Endothelial cell of umbilical vein (primary cell): Measurements from ENCODE around the gene TSEN54. TPM values are rescaled to one million over a fixed set of nuclear protein-coding genes. Genes with fewer than 3 reads are reported as not detected.

Experiments used
- BruUV-seq: library from RNA; stranded (reverse); fragments of 400-500 nt; replicated peaks from 2 replicates; lab custom pipeline; 2021; lab: Mats Ljungman, UMichigan
- CTCF ChIA-PET: fragments of 300-600, 350-600 bp; sonication (Branson Sonifier 250); formaldehyde crosslinking; loops from one replicate; lab custom pipeline; 2021; ENCODE audit warnings: antibody characterized with exemption, inconsistent platforms; lab: Charles Lee
- POLR2A ChIA-PET: fragments of 300-600, 350-600 bp; sonication (Branson Sonifier 250); formaldehyde crosslinking; loops from one replicate; lab custom pipeline; 2021; ENCODE audit warnings: antibody characterized with exemption, inconsistent platforms; lab: Charles Lee
- DNase-seq: peaks from one replicate; pipeline ENCODE4 v3.0.0-alpha.2; 2011; ENCODE audit warnings: low read depth, low spot score
- FAIRE-seq: peaks from 2 replicates; lab custom pipeline; 2011; peaks lifted over from hg19 to GRCh38; lab: Jason Lieb, UNC
- H2AFZ ChIP-seq: 2 replicates; pipeline ENCODE4 v1.6.0; 2012; ENCODE audit warnings: low read depth, low read length, control low read depth, inconsistent platforms
- H3K27ac ChIP-seq: 2 replicates; pipeline ENCODE4 v1.5.1; 2011; ENCODE audit warnings: low read depth, mild to moderate bottlenecking, control low read depth, low read length, moderate library complexity; ENCODE audit not compliant: insufficient read depth
- H3K27me3 ChIP-seq, 2 experiments: 2 replicates each; pipeline versions ENCODE4 v1.6.0 to v1.6.1; 2011; ENCODE audit warnings: low read length in 2 of 2, mixed read lengths in 1 of 2; ENCODE audit not compliant: control insufficient read depth in 2 of 2, insufficient read depth in 2 of 2
- H3K36me3 ChIP-seq, 2 experiments: 2 replicates in 1 of 2; 3 replicates in 1 of 2; pipeline ENCODE4 v1.5.1; 2011; ENCODE audit warnings: low read length in 2 of 2, mild to moderate bottlenecking in 1 of 2, moderate library complexity in 1 of 2; ENCODE audit not compliant: control insufficient read depth in 2 of 2, insufficient read depth in 2 of 2; ENCODE audit errors: extremely low read depth in 1 of 2
- H3K4me1 ChIP-seq: 3 replicates; pipeline ENCODE4 v1.5.1; 2011; ENCODE audit warnings: mild to moderate bottlenecking, low read length; ENCODE audit not compliant: control insufficient read depth, insufficient read depth; ENCODE audit errors: extremely low read depth
- H3K4me2 ChIP-seq: 2 replicates; pipeline ENCODE4 v1.6.1; 2011; ENCODE audit warnings: low read length, control low read depth, mixed read lengths; ENCODE audit not compliant: insufficient read depth
- H3K4me3 ChIP-seq, 3 experiments: fragments of 200-600 bp in 1 of 3; sonication (generic), shearing (Covaris generic) in 1 of 3; replicated peaks in 1 of 3; 2 replicates each; pipeline ENCODE4 v1.5.1; 2011 to 2016; ENCODE audit warnings: control low read depth in 3 of 3, low read length in 3 of 3, mild to moderate bottlenecking in 2 of 3, inconsistent platforms in 1 of 3, low read depth in 1 of 3, moderate library complexity in 1 of 3; ENCODE audit not compliant: insufficient read depth in 1 of 3
- H3K79me2 ChIP-seq: 2 replicates; pipeline ENCODE4 v1.6.0; 2012; ENCODE audit warnings: low read length, inconsistent platforms; ENCODE audit not compliant: control insufficient read depth, insufficient read depth
- H3K9ac ChIP-seq: replicated peaks from 2 replicates; pipeline ENCODE3; 2011; ENCODE audit warnings: low read length, control low read depth; ENCODE audit not compliant: insufficient read depth; ENCODE audit errors: extremely low read depth
- H3K9me1 ChIP-seq: replicated peaks from 3 replicates; pipeline ENCODE4 v1.6.0; 2011; ENCODE audit warnings: mild to moderate bottlenecking, low read length; ENCODE audit not compliant: control insufficient read depth, insufficient read depth; ENCODE audit errors: extremely low read depth
- H3K9me3 ChIP-seq: replicated peaks from 2 replicates; pipeline ENCODE4 v1.5.1; 2012; ENCODE audit warnings: low read length, inconsistent platforms; ENCODE audit not compliant: control insufficient read depth, insufficient read depth
- H4K20me1 ChIP-seq: replicated peaks from 2 replicates; pipeline ENCODE3; 2011; ENCODE audit warnings: mild to moderate bottlenecking, low read length; ENCODE audit not compliant: control insufficient read depth, insufficient read depth; ENCODE audit errors: extremely low read depth
- CTCF ChIP-seq, 2 donors: IDR thresholded peaks; 1 replicate in 1 of 2; 2 replicates in 1 of 2; pipeline ENCODE4 v1.5.1; 2011; ENCODE audit warnings: low read length in 2 of 2, mild to moderate bottlenecking in 2 of 2, moderate library complexity in 2 of 2, control low read depth in 1 of 2, inconsistent platforms in 1 of 2, low read depth in 1 of 2; ENCODE audit not compliant: insufficient read depth in 1 of 2; ENCODE audit errors: extremely low read depth in 1 of 2
- EZH2 ChIP-seq: IDR thresholded peaks from 2 replicates; pipeline ENCODE4 v1.6.1; 2012; ENCODE audit warnings: borderline replicate concordance, low read depth, mild to moderate bottlenecking, moderate library complexity, low read length, inconsistent platforms; ENCODE audit not compliant: severe bottlenecking
- FOS ChIP-seq: IDR thresholded peaks from 2 replicates; pipeline ENCODE4 v1.6.1; 2011; ENCODE audit warnings: mild to moderate bottlenecking, low read length, moderate library complexity, borderline replicate concordance; ENCODE audit not compliant: insufficient read depth
- GATA2 ChIP-seq: IDR thresholded peaks from 2 replicates; pipeline ENCODE4 v1.7.0; 2011; ENCODE audit warnings: low read depth, mild to moderate bottlenecking, moderate library complexity, mixed read lengths, low read length; ENCODE audit not compliant: insufficient read length, insufficient read depth
- JUN ChIP-seq: IDR thresholded peaks from 2 replicates; pipeline ENCODE4 v1.6.1; 2011; ENCODE audit warnings: borderline replicate concordance, low read depth; ENCODE audit not compliant: insufficient read length, insufficient read depth
- MAX ChIP-seq: IDR thresholded peaks from 2 replicates; pipeline ENCODE4 v1.6.1; 2011; ENCODE audit not compliant: insufficient read depth, insufficient read length
- MYC ChIP-seq: IDR thresholded peaks from one replicate; pipeline ENCODE4 v1.6.1; 2011; ENCODE audit warnings: mild to moderate bottlenecking, low read depth, low read length
- POLR2A ChIP-seq: IDR thresholded peaks from 2 replicates; pipeline ENCODE4 v1.6.1; 2012; ENCODE audit warnings: low read depth, mild to moderate bottlenecking, control low read depth, low read length
- POLR2AphosphoS5 ChIP-seq: IDR thresholded peaks from 2 replicates; pipeline ENCODE4 v1.6.1; 2012; ENCODE audit warnings: low read depth, mild to moderate bottlenecking, control low read depth, low read length, moderate library complexity; ENCODE audit not compliant: insufficient read depth
- dilution Hi-C: fragments of 300-500 bp; cut with MboI; formaldehyde crosslinking; loops from one replicate; pipeline ENCODE4 v1.15.0; 2019; ENCODE audit warnings: low sequenced_read_pairs; ENCODE audit not compliant: extremely low pct_ligation_motif_present
- intact Hi-C: fragments of 100-400 bp; cut with micrococcal nuclease; formaldehyde crosslinking; loops from one replicate; pipeline ENCODE4 v1.10.0; 2022
- polyA plus RNA-seq, 4 experiments: library from polyadenylated mRNA; depleted of rRNA in 3 of 4; stranded (reverse) in 3 of 4; unstranded in 1 of 4; fragments of >200 nt; gene quantifications; 2 replicates each; pipeline versions ENCODE4 v1.2.1 to v1.2.3, GENCODE V29; 2011 to 2012; ENCODE audit warnings: missing spikeins in 1 of 4
- total RNA-seq: library from RNA; stranded (reverse); gene quantifications from 2 replicates; pipeline ENCODE4 v1.2.3, GENCODE V29; 2021

TSEN54 gene
- total and polyA plus RNA-seq, 2 donors (not counting 3 experiments of a cell fraction or from before 2014, with no cell fraction given), result 22.3 to 26.3 TPM

GRCh38 chr17:75516619-75517296 lies 430 bp downstream of the TSEN54 start:
- DNase-seq (no peak), FAIRE-seq (no peak)
- Histone ChIP-seq H3K27me3 (no peaks in the 10 kb centered on the region), H3K27ac (no peak overlapping the region), H3K4me2 (peak overlapping the region; percentile 76), H3K4me1 (peaks cover 37% of the 10 kb centered on the region), H3K79me2 (peaks cover 30% of the 10 kb centered on the region), H3K4me3 (peak overlapping the region; percentile 17 to 57 (median 36)), H4K20me1 (no peaks in the 10 kb centered on the region), H2AFZ (peak overlapping the region; percentile 80), H3K36me3 (peaks cover 0 to 2% of the 10 kb centered on the region in 2 experiments), H3K9me3 (no peaks in the 10 kb centered on the region), H3K9ac (peak overlapping the region; percentile 24), H3K9me1 (no peaks in the 10 kb centered on the region)
- no peak for TF ChIP-seq FOS
- no peak for TF ChIP-seq GATA2
- TF ChIP-seq MAX, result no peak
- no peak for TF ChIP-seq JUN
- TF ChIP-seq POLR2A, result no peak
- TF ChIP-seq EZH2, result no peak
- no peak for TF ChIP-seq CTCF (IDR thresholded peaks at IDR 0.05; ENCODE audit: extremely low read depth in 1 of 2, insufficient read depth in 1 of 2, low read depth in 1 of 2, low read length in 2 of 2)
- TF ChIP-seq MYC, result no peak
- no peak for TF ChIP-seq POLR2AphosphoS5
- ChIA-PET CTCF (interaction anchor here (0.6 to 2.0 kb wide), 22 partner anchors 8 to 233 kb away, joined by 3 to 13 read pairs (median 5); partner anchors contain the start of genes LLGL2, SLC25A19 and TMEM94), POLR2A (no interaction called here)
- intact Hi-C loops, result loop anchor here (1.0 to 10.0 kb wide), 3 partner anchors 8 to 472 kb away; partner anchors contain the start of genes ATP5PD and KCTD2
- dilution Hi-C loops, result no loop called here
- no TSS peak for BruUV-seq
